ENCODE measurements around the gene PPP1R37.

Gene PPP1R37

GRCh38 chr19:45092747-45093678 is at the start of gene PPP1R37:
Gene PPP1R37, plus strand, starts transcription at chr19:45093179. Its CDS starts 147 bp downstream, at chr19:45093326.
- peak; percentile 75 for DNase-seq (ENCODE audit: low read depth)

GRCh38 chr19:45045671-45046353 is 47.2 kb upstream of the PPP1R37 start:
- DNase-seq (ENCODE audit: low read depth) = no peak

- no peak for DNase-seq (ENCODE audit: low read depth)
Measured at GRCh38 chr19:45046355-45046754, 46.6 kb upstream of the PPP1R37 start.

GRCh38 chr19:45047188-45047797 is 45.7 kb upstream of the PPP1R37 start:
- no peak for DNase-seq (ENCODE audit: low read depth)

- DNase-seq (ENCODE audit: low read depth) = no peak
Measured at GRCh38 chr19:45049073-45049736, 43.8 kb upstream of the PPP1R37 start.

- no peak for DNase-seq (ENCODE audit: low read depth)
Measured at GRCh38 chr19:45050036-45050435, 42.9 kb upstream of the PPP1R37 start.

- no peak for DNase-seq (ENCODE audit: low read depth)
Measured at GRCh38 chr19:45051929-45052579, 40.9 kb upstream of the PPP1R37 start.

- DNase-seq (ENCODE audit: low read depth) = no peak
Measured at GRCh38 chr19:45056831-45057230, 36.1 kb upstream of the PPP1R37 start.

- no peak for DNase-seq (ENCODE audit: low read depth)
Measured at GRCh38 chr19:45057444-45057843, 35.5 kb upstream of the PPP1R37 start.

GRCh38 chr19:45058622-45059159 is 34.3 kb upstream of the PPP1R37 start:
- no peak for DNase-seq (ENCODE audit: low read depth)

GRCh38 chr19:45059258-45059965 is 33.6 kb upstream of the PPP1R37 start:
- peak; percentile 75 for DNase-seq (ENCODE audit: low read depth)

GRCh38 chr19:45061965-45062364 is 31.0 kb upstream of the PPP1R37 start:
- no peak for DNase-seq (ENCODE audit: low read depth)

- no peak for DNase-seq (ENCODE audit: low read depth)
Measured at GRCh38 chr19:45063851-45064801, 28.9 kb upstream of the PPP1R37 start.

- DNase-seq (ENCODE audit: low read depth) = no peak
Measured at GRCh38 chr19:45066921-45067661, 25.9 kb upstream of the PPP1R37 start.

GRCh38 chr19:45068041-45068440 is 24.9 kb upstream of the PPP1R37 start:
- DNase-seq (ENCODE audit: low read depth) = no peak

GRCh38 chr19:45069056-45069455 is 23.9 kb upstream of the PPP1R37 start:
- no peak for DNase-seq (ENCODE audit: low read depth)

- DNase-seq (ENCODE audit: low read depth) = no peak
Measured at GRCh38 chr19:45070214-45070613, 22.8 kb upstream of the PPP1R37 start.

- DNase-seq (ENCODE audit: low read depth) = no peak
Measured at GRCh38 chr19:45070861-45071544, 22.0 kb upstream of the PPP1R37 start.

Data from stimulated activated CD8-positive, alpha-beta memory T cell treated with anti-CD3 and anti-CD28 coated beads, Interleukin-15, amount 100 ng/mL, for 1 hour (primary cell).